ENCODE results near the gene SNCAIP.
A peak's percentile ranks its signal among the peaks of the same experiment; 100 is the strongest.

SNCAIP gene

DNA sequence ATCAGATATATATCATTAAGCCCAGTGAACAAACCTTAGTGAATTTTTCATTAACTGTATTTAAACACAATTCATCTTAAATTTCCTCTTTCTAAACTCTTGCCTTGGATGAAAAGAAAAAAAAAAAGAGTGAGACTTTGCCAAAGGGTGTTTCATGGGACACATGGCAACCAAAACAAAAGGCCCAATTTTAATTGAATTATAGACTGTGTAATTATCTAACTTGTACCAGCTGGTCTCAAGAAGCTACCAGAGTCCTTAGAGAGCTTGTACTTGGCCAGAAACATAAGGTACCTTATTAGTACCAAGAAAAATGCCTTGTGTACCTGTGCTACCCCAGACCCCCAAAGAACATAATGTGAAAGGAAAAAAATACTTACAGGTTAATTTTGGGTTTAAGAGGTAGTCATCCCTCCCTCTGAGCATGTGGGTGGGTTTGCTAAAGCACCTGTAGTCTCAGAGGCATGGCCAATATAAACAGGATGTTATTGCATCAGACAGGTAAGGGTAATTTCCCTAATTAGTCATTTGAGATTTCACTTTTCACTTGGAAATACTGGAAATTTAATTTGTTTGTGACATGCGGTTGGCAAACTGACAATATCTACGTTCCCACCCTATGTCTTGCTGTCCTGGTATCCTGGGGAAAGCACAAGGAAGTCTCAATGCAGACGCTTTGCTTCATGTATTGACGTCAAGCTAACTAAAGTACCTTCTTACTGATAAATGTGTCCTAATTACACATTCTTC, 90.1 kb downstream of the SNCAIP start:
- no peak for DNase-seq

DNA sequence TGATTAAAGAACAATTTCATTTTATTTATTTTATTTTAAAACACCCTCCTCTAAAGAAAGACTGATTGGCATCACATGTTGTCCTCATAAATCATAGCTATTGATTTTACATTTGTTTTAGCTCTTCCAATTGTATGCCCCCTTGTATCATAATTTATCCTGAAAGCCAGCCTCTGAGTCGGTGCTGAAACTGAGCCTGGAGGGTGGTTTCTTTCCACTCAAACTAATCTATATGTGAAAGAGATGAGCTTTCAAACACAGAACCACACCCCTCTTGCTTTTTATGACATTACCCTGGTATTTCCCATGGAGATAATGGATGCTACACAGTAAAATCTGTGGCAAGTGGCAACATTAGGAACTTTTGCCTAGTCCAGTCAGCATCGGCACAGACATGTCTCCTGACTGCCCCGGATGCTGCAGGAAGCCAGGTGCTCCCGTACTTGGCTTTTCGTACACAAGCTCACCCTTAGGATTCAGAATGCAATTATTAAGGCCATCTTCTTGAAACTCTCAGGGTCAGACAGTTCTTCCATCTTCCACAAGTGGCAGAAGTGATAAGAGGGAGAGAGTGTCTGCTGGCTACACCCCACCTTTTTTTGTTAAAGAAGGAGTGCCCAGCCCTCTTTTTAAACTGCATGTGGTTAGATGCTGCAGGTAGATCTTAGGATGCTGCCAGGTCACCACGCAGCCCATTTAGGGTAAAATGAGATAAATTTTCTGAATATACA, 91.1 kb downstream of the SNCAIP start:
- DNase-seq, result no peak

DNA sequence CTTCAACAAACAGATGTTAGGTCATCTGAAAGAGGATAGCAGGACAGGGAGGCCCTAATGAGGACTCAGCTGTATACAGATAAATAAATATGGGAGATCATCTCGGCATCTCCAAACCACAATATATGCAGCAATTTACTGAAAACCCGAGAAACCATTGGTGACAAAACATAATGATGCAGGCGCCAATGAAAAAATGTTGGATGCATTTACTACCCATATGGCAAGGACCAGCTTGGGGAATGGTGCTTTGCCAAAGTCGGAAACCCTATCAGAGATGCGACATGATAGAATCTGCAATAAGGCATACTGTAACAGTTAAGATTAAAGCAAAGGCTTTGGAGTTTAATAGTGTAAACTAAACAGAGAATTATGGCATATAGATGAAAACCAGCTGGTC, 92.0 kb downstream of the SNCAIP start:
- DNase-seq, result no peak

DNA sequence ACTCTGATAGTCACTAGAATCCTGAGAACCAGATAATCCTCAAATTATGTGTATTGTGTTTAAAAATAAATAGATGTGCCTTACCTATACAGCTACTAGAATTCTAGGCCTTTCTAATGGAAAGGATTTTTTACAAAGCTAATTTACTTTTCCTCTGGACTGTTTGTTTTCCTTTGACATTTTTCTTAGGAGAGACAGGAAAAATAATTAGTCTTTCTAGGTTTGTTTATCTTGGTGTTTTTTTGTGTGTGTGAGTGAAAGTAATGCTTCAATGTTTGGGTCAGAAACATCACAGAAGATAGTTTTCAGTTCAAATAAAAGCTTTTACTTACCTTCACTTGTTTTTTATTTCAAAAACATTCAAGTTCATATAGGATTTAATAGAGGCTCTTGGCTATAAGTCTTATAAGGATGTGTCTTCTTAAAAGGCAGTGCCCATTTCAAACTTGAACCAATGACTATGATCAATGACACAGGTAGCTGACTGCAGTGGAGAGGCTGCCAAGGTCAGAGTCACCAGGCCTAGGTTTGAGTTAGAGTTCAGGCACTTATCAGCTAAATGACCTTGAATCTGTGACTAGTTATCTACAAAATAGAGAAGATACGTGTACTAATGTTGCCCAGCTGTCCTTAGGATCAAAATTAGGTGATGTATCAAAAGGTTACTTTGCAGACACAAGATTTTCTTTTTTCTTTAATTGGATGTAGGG, 92.8 kb downstream of the SNCAIP start:
- no peak for DNase-seq

DNA sequence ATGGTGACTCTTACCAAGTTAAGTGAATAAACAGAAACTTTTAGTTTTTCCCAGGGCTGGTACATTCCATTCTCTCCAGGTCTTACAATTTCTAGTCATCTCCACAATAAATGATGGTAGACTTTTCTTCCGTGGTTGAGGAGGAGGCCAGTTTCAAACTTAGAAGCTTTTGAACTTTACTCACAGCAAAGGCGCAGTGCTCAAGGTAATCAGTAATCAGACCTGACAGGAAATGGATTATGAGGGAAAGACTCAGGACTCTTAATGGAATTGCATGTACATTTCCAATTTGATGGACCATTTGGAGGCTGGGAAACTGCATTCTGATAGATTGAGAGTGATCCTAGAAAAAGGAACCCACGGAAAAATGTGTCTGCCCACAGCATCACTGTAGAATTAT, 93.7 kb downstream of the SNCAIP start:
- DNase-seq, result no peak

DNA sequence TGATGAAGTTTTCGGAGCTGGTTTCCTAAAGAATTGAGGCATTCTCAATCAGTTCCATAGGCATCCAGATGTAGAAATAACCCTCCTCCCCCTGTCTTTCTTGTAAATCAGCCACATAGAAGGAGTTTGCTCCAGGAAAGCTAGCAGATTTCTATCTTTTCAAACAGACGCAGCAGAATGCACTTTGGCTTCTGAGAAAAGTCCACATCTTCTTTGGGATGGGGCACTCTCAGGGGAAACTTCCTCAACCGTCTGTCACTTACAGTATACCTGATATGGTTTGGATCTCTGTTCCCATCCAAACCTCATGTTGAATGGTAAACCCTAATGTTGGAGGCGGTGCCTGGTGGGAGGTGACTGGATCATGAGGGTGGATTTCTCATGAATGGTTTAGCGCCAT, 94.1 kb downstream of the SNCAIP start:
- DNase-seq, result no peak

DNA sequence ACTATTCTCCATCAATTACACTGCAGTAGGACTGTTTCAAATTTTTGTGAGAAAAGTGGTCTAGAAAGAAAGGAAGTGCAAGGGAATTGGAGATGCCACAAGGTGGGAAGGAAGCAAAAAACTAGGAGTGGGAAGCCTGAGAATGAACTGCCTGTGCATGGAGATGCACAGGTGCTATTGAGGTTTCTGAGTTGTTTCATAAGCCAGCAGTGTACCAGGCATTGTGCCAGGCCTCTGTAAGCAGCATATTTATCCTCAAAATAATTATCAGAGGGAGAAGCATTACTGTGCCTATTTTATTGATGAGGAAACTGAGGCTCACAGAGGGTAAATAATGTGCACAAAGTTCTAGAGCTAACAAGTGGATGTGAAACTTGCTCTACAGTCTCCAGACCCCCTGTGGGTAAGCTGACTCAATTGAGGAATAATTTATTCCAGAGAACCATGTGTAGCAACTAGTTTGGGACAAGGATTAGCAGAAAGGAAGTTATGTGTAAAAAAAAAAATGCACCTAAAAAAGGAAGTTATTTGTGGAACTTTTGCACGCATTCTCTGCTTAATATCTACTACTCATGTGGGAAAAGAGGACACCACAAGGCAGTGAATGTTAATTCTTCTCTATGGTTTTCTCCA, 96.7 kb downstream of the SNCAIP start:
- no peak for DNase-seq

DNA sequence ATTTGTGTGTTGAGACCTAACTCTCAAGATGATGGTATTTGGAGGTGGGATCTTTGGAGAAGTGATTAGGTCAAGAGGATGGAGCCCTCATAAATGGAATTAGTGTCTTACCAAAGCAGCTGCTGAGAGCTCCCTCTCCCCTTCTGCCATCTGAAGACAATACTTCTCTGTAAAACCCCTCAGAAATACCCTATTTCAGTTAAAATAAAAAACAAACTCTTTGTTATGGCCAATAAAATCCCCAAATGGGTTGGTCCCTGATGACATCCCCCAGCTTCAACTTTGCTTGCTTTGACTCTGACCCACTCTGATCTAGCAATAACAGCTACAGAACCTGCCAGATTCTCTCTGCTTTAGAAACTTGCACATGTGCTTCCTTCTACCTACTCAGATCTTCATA, 100.9 kb downstream of the SNCAIP start:
- DNase-seq, result no peak

DNA sequence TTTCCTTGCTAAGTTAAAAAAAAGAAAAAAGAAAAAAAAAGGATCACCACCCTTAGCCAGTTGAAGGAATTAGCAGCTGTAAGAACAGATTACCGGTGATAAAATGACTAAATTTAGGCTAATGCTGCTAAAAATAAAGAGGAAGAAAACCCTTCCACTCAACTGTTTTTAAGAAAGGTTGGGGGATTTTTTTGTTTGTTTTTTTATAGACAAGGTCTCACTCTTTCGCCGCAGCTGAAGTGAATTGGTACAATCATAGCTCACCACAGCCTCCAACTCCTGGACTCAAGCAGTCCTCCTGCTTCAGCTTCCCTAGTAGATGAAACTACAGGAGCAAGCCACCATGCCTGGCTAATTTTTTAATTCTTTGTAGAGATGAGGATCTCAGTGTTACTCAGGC, 101.7 kb downstream of the SNCAIP start:
- no peak for DNase-seq

DNA sequence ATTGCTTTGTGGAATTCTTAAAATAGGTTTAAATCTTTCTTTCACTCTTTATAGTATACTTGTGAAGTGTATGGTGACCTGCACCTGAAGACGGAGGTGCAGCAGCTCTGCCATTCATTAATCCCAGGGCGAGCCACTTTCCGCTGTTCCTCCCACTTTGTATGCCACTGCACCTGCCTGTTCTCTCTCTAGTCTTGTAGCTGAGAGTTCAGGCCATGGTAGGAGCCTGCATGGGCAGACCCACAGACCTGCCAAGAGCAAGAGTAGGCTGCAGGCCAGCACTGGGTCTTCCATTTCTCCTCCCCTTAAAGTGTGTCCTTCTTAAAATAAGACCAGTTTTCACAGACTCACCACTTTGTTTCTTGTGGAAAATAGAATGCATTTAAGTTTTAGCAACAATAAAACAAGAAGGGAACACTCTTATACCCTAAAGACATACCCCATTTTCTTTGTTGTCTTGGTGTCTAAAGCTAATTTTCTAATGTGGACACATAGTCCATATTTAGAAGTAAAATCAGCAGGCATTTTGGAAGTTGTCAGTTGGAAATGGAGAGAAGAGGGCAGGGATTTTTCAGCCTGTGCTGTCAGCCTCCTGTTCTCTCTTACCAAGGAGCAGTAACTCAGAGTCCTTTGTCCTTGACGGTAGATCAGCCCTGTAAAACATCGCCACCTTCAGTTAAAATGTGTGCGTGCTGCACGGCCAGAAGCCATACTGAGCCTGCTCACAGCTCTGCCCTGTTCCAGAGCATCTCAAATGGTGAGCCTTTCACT, 103.2 kb downstream of the SNCAIP start:
- DNase-seq, result peak; percentile 14

DNA sequence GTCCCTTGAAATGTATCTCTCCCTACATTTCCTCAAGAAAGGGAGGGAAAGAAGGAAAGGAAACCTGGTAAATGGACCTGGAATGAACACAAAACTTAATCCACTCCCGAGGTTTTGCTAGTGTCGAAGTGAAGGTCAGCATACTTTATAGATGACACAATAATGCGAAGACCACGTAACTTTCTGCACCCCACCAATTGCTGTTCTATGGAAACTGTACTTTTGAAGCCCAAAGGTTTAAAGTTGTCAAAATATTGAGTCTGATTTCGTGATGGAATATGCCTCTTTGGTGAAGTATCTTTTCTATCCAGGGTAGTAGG, 103.7 kb downstream of the SNCAIP start:
- DNase-seq, result no peak

DNA sequence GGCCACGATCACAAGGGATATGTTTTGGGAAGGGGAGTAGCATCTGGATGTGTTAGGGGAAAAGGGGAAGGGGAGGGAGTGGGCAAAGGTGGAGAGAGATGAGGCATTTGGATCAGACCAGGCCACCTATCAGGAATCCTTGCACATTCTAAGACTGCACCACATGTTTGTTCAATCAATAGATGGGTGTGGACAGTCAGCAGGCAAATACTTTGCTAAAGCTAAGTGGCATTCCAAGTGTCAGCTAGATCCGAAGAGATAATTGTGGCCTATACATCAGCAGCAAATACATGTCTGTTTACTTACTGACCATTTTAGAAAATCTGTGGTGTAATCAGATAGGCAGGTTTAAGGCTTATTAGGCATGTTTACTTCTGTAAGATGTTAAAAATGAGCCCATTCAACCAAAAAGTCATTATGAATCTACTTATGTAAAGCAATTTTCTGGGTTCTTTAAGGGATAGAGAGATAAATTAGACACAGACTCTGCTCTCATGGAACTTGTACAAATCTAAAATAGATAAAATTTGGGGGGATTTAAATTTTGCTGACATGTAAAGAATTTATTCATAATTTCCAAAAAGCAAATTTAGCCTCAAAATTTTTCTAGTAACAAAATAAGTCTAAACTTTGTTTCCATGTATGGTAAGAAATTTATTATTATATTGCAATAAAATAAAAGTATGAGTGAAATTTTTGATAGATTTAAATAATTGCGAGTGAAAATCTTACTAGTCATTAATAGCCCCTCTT, 107.3 kb downstream of the SNCAIP start:
- no peak for DNase-seq

DNA sequence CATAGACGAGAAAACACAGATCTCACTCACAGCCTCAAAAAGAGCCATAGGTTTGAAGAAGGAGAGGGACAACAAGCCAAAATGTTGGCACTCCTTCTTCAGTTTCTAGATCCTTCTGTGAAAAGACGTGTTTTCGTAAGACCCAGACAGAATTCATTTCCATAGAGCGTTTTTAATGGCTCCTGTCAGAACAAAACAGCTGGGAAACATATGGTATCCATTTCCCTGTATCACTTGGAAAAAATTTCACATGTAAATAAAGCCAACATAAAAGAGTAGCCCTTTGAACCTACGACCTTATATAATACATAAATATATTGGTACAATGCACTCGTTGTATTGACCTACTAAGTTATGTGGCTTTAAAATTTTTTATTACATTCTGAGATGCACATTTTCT, 108.1 kb downstream of the SNCAIP start:
- no peak for DNase-seq

DNA sequence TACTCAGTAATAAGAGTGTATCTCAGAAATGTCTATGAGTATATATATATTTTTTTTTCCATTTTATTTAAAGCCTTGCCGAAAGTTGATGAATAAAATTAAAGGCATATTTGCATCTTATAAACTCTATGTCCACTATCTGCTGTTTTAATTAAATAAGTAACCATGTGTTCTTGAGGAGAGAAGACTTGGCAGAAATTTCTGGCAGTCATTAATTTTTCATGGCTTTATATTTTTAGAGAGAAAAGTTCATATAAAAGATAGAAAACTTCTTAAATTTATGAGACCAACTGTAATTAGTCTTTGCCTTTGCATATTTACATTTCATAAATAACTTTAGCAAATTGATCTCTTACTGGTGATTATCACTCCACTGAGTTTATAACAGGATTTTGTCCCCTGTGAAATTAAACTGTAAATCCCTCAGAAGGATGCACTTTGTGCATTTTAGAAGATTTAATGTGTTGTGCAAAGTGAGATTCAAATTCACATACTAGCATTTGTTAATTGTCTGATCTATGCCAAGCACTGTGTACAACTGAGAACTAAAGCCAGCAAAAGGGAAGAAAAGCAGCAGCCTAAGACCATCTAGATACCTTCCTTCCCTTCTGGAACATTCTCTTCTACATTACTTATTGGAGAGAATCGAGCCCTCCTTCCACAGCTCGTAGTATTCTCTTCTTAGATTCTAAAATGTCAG, 108.7 kb downstream of the SNCAIP start:
- no peak for DNase-seq

DNA sequence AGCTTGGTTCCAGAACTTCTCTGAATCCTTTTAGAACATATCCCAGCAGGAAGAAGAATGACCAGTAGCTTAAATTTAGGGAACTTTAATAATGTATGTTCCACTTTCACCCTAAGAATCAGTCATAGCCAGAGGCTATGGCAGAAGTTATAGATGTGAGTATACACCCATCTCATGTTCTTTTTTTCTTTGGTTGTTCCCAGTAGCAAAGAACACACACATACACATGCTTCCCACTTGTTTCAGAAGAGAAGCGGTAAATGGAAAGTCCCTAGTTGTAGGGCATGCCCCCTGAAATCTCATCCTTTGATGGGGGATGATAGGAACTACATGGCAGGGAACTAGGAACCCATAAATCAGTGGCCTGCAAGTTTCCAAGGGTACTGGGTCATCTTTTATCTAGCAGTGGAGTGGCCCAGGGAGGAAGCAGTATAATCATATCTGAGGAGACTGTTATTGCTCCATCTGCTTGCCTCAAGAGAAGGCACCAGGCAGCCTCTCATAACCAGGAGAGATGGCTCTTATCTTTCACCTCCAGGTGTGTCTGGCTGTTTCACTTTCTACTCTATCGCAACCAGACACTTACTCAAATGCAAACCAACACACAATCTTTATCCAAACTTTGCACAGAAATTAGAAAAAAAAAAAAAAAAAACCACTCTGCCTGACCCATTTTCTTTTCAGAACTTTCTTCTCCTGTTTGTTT, 109.5 kb downstream of the SNCAIP start:
- no peak for DNase-seq

DNA sequence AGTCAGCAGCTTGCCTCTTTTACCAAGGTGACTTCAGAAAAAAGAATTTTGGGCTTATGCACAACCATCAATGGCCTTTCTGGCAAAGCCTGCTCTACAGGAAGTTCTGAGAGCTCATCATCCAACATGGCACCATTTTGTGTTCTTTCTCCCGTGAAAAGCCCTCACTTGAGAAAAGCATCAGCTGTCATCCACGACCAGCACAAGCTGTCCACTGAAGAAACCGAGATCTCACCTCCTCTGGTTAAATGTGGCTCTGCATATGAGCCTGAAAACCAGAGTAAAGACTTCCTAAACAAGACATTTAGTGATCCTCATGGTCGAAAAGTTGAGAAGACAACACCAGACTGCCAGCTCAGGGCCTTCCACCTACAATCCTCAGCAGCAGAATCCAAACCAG, 111.2 kb downstream of the SNCAIP start:
- DNase-seq, result no peak

DNA sequence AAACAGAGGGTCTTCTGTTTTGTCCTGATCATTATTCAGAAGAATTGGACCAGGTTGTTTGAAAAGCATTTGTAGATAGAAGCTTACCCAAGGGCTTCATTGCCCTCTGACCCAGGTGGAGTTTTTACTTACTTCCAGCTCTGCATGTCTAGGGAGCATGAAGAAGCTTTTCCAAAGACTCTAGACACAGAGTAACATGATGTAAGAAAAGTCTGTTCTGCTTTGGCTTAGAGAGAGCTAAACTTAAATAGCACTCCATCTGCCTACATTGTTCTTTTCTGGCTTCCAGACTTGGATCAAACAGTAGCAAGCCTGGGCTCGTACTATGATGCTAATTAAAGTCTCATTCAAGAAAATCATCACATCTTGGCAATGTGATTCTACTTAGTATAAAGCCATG, 112.1 kb downstream of the SNCAIP start:
- no peak for DNase-seq

DNA sequence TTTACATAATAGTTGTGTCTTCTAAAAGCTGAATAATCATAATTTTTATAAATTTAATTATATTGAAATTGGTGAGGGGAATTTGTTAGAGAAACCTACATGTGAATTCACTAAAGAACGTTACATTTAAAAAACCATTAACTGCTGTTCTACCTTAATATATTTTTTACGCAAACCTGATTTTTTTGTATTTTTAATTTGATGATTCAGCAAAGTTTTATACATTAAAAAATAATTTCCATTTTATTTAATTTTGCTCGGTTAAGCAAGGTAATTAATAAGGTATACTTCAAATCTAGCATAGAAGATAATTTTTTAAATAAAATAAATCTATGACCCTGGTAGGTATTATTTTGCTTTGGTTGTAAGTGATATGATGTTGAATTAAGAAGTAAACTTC, 114.3 kb downstream of the SNCAIP start:
- DNase-seq, result no peak

DNA sequence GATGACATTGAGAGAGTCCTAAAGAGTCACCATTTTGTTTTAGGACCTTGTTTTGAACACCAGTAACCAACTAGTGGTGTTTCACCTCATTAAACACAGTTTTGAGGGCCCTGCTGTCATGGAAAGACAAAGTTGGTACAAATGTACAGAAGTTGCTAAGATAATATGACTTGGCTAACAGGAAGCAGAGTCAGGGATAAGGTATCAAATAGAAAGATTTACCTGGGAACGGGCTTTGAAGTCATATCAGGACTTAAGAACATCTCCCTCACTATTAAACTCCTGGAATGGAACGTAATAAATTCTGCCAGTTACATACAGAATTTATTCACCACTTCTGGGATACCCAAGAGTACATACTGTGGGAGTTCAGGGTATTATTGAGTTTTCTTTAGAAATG, 115.6 kb downstream of the SNCAIP start:
- DNase-seq, result no peak

DNA sequence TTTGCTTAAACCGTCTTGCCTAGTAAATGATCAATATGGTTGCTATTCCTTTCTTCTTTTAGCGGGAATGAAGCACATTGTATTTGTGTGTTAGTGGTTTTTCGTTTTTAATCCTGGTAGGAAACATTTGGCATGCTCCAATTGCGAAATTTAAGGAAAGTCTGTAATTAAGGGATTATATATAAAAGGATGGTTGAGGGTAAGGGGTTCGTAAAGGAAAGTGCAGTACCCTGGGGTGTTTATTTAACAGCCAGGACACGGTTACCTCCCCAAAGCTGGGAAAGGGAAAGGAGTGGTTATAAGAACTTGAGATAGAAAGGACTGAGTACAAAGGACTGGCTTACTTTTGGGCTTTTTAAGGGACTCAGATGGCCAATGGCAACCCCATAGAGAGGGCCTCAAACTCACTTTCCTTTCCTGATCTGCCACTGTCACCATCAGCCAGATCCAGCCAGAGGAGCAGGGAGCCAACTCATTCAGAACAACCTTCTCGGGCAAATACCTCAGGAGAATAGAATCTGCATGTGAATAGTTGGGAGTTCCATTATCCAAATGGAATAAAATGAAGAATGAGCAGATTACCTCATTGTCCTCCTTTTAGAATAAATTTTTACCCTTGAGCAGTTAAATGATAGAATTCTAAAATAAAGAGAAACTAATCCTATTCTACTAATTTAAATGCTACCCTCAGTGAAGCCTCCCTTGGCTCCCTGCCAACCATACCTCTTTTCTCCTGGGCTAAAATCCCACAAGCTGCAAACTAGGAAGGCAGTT, 117.7 kb downstream of the SNCAIP start:
- no peak for DNase-seq

Measured in 8988T (cell line).